DMS53 treated with DMSO at 0.1 percent for 48 hours (cell line): ENCODE data around the gene RNF11.

Source experiments
- DNase-seq: peaks from one replicate; lab custom pipeline; 2025; ENCODE audit not compliant: unreplicated experiment; lab: John Stamatoyannopoulos, UW

Gene RNF11

DNA sequence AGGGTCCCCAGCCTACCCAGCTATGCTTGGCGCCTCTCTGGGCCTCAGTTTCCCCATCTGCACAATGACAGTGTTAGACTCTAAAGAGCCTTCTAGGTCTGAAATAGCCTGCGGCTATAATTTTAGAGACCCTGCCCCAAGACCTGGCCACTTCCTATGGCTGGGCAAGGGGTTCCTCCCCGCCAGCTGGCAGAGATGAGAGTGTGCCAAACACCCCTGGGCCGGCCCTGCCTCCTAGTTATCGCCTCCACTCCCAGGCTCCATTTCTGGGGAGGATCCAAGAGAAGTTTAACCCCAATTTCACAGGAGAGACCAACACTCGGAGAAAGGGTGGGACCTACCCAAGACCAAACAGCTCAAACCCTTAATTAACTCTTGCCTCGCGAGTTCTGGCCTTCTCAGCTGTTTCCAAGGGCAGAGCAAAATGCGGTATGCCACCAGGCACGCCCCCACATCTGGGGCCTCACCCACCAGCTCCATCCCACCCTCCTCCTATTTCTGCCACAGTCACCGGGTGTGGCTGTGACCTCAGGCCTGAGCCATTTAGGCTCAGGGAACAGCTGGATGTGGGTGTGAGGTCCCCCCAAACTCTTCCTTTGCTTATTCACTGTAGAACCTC is 58.6 kb downstream of the RNF11 start:
- no peak for DNase-seq

DNA sequence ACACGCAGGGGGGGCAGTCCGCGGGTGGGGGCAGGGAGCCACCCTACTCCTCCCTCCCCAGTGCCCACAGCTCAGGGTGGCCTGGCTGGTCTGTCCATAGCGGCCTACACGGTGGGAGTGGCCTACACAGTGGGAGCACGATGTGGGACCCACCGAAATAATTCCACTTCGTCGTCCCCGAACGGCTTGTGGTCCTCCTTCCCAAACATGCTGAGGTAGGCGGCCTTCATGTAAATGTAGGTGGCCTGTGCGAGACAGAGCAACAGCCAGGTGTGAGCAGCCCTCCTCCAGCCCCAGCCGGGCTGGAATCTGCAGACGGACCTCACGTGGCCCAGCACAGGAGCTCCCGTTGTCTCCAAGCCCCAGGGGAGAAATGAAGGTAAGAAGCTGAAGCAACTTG is 59.9 kb downstream of the RNF11 start:
- no peak for DNase-seq

DNA sequence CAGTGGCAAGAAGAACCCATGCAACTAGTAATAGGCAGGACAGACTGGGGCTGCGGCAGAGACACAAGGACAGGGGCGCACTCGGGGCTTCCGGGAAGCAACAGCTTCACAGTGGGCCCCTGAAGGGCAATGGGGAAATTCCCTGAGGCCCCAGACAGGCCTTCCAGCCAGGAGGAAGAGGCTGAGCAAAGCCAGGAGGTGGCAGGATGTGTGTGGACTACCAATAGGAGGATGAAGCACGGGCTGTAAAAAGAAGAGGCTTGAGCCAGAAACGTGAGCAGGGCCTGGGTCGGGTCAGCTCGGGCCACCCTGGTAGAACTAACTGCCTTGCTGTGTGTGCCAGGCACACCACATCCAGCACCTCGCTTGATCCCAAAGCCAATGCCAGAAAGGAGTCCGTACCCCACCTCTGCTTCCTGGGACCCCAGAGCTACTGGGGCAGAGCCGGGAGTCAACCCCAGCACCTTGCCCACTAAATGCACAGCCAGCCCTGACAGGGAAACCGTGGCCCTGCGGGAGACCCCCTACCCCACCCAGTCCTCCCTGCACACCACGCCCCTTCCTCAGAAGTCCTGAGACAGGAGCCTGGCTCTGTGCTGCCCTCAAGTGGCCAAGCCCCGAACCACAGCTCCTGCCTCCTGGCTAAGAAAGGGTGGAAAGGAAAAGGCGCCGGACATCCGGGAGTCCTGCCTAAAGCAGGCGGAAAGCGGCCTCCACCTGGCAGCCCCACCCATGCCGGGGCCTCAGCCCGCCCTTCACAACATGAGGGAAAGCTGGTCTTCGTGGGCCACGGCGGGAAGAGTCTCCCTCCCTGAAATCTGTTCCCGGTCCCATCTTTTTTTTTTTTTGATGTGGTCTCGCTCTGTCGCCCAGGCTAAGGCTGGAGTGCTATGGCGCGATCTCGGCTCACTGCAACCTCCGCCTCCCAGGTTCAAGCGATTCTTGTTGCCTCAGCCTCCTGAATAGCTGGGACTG is 60.6 kb downstream of the RNF11 start:
- DNase-seq: peak; percentile 95

DNA sequence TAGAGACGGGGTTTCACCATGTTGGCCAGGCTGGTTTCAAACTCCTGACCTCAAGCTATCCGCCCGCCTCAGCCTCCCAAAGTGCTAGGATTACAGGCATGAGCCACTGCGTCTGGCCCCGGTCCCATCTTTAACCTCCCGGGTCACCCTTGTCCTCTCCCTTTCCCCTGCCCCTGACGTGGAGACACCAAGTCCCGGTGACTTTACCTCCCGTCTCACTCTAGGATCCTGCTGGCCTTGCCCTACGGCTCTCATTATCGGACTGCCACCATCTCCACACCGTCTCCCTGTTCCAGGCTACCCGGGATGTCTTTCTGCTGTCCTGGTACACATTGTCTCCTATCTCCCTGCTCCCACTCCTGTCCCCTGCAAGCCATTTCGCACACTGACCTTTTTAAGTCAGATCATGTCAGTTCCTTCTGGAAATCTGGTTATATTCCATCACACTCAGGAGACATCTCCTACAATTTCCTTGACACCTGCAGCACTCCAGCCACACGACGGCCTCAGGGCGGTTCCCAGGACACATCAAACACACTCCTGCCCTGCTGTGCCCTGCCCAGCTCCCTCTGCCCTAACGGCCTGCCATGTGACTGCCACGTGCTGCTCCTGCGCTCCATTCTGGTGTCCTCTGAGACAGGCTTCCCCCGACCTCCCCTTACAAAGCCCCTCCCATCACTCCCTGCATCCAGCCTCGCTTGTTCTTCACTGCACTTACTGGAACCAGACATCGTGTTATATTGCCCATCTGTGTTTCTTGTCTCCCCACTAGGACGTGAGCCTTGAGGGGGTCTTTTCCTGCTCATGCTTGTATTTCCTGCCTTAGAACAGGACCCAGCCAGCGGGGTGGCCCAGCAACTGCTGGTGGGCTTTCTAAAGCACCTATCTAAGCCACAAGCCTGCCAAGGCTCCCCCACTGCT is 61.6 kb downstream of the RNF11 start:
- DNase-seq: peak; percentile 89

GRCh38 chr1:51298322-51298705 is 62.2 kb downstream of the RNF11 start:
- no peak for DNase-seq

GRCh38 chr1:51299185-51299885 is 63.3 kb downstream of the RNF11 start:
- no peak for DNase-seq

DNA sequence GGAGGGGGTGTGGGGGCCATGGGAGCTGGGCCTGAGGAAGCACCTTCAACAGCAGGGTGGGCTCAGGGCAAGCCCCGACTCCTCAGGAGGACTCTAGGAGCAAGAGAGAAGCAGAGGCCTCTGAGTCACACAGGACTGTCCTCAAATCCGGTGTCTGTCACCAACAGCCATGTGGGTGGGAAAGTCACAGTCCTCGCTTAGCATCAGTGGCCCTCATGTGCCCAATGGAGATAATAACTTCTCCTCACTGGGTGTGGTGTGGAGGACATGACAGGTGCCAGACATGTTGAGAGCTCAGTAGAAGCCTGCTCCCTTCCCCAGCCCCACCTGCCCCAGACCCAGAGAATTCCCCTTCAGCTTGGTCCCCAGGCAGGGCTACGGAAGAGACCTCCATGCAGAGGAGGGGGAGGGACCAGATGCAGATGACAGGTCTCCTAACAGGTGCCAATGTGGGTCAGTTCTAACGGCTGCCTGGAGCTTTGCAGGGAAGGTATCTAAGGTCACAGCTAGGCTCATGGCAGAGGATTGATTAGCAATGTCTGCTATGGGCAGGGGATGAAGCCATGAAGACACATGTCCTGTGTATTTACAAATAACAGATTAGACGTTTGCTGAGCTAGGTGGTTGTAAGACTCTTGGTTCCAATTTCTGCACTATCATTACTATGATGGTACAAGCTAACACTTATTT is 64.1 kb downstream of the RNF11 start:
- DNase-seq: no peak

DNA sequence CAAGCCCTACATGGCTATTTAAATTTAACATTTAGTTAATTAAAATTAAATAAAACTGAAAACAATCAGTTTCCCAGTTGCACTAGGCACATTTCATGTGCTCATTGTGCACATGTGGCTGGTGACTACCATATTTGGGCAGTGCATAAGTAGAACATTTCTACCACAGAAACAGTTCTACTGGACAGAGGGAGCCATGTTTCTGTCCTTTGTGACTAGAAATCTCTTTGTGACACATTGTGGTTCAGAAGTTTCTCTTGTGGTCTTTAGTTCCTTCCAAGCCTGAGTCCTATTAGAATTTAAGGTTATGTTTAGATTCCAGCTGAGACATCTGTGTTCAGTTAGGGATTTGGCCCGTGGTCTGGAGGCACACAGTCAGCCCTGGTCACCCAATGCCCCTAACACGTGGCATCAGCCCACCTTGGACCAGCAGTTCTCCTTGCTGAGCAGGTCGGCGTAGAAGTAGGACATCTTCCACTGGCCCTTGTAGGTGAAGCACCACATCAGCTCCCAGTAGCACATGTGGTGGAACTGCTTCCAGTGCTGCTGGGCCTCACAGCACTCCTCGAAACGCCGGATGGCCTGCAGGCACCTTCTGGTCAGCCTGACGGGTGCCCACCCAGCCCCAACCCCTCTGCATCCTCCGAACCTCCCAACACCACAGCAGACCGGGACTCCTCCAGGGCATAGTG is 65.2 kb downstream of the RNF11 start:
- DNase-seq: no peak

GRCh38 chr1:51301844-51302162 is 65.7 kb downstream of the RNF11 start:
- no peak for DNase-seq

DNA sequence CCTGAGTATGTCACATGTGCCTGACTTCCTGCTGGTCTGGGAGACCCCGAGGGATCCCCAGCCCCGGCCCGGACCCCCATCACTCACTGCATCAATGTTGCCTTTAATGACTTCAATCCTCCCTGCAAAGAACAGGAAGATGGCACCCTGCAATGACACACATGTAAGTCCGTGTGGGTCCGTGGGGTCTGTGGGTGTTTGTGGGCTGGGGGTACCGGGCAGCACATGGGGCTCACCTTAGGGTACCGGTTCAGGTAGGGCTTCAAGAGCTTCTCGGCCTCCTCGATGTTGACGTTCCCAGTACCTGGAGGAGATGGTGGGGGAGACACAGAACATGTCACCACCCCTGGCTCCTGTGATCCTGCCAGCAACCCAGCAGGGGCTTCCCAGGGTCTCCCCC is 66.2 kb downstream of the RNF11 start:
- DNase-seq: no peak

- DNase-seq: no peak
Observed at GRCh38 chr1:51302746-51303145, 66.7 kb downstream of the RNF11 start.

- no peak for DNase-seq
Observed at GRCh38 chr1:51303315-51303714, 67.2 kb downstream of the RNF11 start.

- DNase-seq: no peak
Observed at GRCh38 chr1:51303751-51304251, 67.7 kb downstream of the RNF11 start.

DNA sequence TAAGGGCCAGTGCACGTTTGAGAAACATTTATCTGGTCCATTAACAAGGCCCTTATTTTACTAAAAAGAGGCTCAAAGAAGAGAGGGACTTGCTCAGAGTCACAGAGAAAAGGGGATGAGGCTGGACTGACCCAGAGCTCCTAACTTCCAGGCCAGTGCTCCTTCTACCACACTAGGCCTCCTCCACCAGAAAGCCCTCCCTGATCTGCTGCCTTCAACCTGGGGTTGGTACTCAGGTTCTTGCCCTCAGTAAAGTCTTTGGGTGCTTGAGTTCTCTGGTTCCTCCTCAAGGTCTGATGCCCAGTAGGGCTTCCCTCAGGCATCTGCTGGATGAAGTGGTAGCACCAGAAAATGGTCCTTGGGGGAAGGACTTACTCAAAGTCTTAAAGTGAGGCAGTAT is 68.3 kb downstream of the RNF11 start:
- no peak for DNase-seq

DNA sequence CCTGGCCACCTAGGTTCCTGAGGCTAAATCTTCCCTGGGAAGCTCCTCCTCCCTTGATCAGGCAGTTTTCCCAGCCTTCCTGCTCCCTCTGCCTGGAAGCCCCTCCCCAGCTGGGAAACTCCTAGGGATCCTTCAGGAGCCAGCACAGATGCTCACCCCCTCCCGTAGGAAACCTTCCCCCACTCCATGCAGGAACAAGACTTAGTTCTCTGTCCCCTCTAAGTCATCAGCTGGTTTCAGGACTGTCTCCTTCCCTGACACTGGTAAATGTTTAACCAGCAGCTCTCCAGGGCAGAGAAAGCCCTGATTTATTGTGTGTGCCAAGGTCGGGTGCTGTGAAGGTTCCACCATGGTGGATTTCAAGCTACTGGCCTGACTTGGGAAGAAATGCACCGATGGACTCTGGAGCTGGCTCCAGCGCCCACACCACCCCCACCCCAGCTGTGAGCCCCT is 69.3 kb downstream of the RNF11 start:
- DNase-seq: peak; percentile 90

DNA sequence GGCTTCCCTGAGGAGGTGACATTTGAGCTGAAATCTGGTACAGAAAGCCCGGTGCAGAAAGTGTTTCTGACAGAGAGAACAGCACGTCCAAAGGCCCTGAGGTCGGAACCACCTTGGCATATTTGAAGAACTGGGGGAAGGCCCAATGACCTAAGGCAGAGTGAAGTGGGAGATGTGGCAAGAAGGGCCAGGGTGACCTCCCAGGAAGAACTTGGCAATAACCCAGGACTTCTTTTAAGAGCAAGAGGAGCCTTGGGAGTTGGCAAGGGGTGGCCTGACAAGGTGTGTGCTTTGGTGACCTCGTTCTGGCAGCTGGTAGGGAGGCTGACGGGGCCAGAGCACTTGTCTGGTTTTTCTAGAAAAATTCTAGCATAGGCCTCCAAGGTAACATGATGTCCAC is 70.9 kb downstream of the RNF11 start:
- DNase-seq: no peak

- no peak for DNase-seq
Observed at GRCh38 chr1:51308636-51309035, 72.6 kb downstream of the RNF11 start.

DNA sequence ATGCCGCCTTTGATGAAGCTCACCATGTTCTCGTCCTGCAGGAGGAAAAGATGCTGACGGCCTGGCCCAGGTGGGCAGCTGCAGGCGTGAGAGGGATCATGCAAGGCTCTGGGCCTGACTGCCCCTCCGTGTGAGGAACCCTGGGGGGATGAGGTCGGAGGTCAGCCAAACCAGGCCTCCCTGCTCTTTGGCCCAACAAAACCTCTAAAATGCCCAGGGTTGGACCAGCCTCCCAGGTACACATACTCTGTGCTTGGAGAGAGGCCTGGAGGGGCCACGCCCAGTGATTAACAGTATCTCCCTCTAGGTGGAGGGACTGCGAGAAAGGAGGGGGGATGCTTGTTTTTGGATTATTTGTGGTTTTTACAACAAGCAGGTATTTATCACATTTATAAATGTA is 73.2 kb downstream of the RNF11 start:
- DNase-seq: no peak

DNA sequence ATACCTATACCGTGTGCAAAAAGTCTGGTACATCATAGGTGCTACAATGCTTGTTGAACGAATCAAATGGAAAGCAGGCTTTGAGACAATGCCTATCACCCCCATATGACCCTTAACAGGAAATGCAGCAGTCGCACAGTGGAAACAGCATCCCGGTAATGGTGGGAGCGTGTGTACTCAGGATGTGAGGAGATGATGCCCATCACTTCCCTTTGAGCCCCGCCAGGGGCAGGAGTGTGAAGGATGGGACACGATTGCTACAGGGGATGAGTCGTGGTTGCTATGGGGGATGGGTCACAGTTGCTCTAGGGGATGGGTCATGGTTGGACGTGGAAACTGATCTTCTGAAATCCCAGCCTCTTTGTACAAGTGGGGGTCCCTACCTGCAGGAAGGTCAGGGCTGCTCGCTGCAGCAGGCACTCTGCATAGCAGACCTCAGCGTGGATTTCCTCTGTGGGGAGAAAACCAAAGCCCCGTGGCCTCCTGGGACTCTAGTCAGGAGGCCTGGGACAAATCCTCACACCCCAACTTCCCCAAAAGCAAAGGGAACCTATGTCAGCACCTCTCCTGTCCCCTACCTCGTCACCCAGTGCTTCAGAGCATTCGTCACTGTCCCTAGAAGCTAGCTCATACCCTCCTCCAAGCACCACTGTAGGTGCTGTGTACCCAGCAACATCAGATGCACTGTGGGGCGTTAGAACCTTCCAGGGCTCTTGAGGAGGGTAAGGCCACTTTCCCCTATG is 75.0 kb downstream of the RNF11 start:
- no peak for DNase-seq
